Smooth muscle cell (in vitro differentiated cells): Measurements from ENCODE around the gene CERS6. TPM values are rescaled to one million over a fixed set of nuclear protein-coding genes. Genes with fewer than 3 reads are reported as not detected.

Source experiments
- DNase-seq: peaks from one replicate; lab custom pipeline; 2025; ENCODE audit not compliant: unreplicated experiment; lab: John Stamatoyannopoulos, UW
- H2AFZ ChIP-seq: fragments of 200-600 bp; sonication (generic); 2 replicates; pipeline ENCODE4 v1.6.0; 2016; ENCODE audit warnings: antibody characterized with exemption, low read depth, mild to moderate bottlenecking
- H3F3A ChIP-seq: fragments of 200-600 bp; sonication (generic); 2 replicates; pipeline ENCODE4 v1.6.0; 2017; ENCODE audit warnings: antibody characterized with exemption, low read depth
- H3K27ac ChIP-seq: fragments of 200-600 bp; sonication (generic); 2 replicates; pipeline ENCODE4 v1.5.1; 2016; ENCODE audit warnings: low read depth, mild to moderate bottlenecking
- H3K27me3 ChIP-seq: fragments of 200-600 bp; sonication (generic); 2 replicates; pipeline ENCODE4 v1.6.1; 2016; ENCODE audit warnings: low read depth, mild to moderate bottlenecking
- H3K36me3 ChIP-seq: fragments of 200-600 bp; sonication (generic); 2 replicates; pipeline ENCODE4 v1.5.1; 2016; ENCODE audit warnings: low read depth
- H3K4me1 ChIP-seq: fragments of 200-600 bp; sonication (generic); 2 replicates; pipeline ENCODE4 v1.5.1; 2016; ENCODE audit warnings: low read depth
- H3K4me2 ChIP-seq: fragments of 200-600 bp; sonication (generic); 2 replicates; pipeline ENCODE4 v1.6.0; 2016; ENCODE audit warnings: mild to moderate bottlenecking
- H3K4me3 ChIP-seq: fragments of 200-600 bp; sonication (generic); 2 replicates; pipeline ENCODE4 v1.5.1; 2016; ENCODE audit warnings: mild to moderate bottlenecking
- H3K79me2 ChIP-seq: fragments of 200-600 bp; sonication (generic); 2 replicates; pipeline ENCODE4 v1.6.0; 2016; ENCODE audit warnings: low read depth, mild to moderate bottlenecking
- H3K9ac ChIP-seq: fragments of 200-600 bp; sonication (generic); 2 replicates; pipeline ENCODE4 v1.6.0; 2016; ENCODE audit warnings: low read depth
- H3K9me3 ChIP-seq: fragments of 200-600 bp; sonication (generic); replicated peaks from 2 replicates; pipeline ENCODE4 v1.5.1; 2016; ENCODE audit warnings: low read depth
- H4K20me1 ChIP-seq: fragments of 200-600 bp; sonication (generic); 2 replicates; pipeline ENCODE4 v1.6.0; 2016; ENCODE audit warnings: low read depth
- WGBS: methylation state at CpG from one replicate; pipeline ENCODE4 v1.1.7; 2016; ENCODE audit warnings: low lambda C conversion rate; 5-methylcytosine and 5-hydroxymethylcytosine counted together
- polyA plus RNA-seq: library from polyadenylated mRNA; unstranded; fragments of >200 nt; fragmentation: Nextera tagmentation; extraction: Ambion mirVana; gene quantifications from 2 replicates; pipeline ENCODE4 v1.2.1, GENCODE V29; 2016
- total RNA-seq: library from RNA; depleted of rRNA; stranded (reverse); fragments of >200 nt; gene quantifications from 2 replicates; pipeline ENCODE4 v1.2.3, GENCODE V29; 2014
- TF ChIP-seq, protein P1 (sequence below): fragments of 200-600 bp; sonication (generic); IDR thresholded peaks from 2 replicates; pipeline ENCODE4 v1.5.1; 2017; ENCODE audit warnings: borderline replicate concordance, mild to moderate bottlenecking, antibody characterized with exemption; ENCODE audit not compliant: insufficient read depth, poor library complexity, severe bottlenecking

The CERS6 gene
- total and polyA plus RNA-seq, 2 experiments from 2014 or later: 9.2 to 26.6 TPM

DNA sequence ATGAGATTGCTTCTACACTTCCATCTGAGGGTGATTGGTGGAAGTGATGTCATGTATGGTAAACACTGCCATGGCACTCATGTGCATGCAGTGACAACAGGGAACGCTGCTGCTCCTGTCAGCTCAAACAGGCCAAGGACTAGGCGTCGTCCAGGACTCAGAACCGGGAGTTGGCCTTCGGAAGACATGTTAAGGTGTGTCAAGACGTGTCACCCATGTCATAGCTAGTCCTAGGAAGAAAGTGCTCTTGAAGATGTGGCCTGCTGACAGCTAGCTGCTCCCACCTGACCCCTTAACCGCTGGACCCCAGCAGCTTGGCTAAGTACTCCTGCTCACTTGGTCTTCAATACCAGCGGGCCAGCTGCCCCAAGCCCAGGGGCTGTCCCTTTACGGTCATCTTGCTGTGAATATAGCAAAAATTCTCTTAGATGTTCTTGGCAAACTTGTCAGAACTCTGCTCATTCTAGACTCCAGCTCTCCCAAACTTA lies 340.1 kb downstream of the CERS6 start:
- WGBS: 96% methylated on average over 9 of the region's 9 CpGs
- TF ChIP-seq, protein P1, sequence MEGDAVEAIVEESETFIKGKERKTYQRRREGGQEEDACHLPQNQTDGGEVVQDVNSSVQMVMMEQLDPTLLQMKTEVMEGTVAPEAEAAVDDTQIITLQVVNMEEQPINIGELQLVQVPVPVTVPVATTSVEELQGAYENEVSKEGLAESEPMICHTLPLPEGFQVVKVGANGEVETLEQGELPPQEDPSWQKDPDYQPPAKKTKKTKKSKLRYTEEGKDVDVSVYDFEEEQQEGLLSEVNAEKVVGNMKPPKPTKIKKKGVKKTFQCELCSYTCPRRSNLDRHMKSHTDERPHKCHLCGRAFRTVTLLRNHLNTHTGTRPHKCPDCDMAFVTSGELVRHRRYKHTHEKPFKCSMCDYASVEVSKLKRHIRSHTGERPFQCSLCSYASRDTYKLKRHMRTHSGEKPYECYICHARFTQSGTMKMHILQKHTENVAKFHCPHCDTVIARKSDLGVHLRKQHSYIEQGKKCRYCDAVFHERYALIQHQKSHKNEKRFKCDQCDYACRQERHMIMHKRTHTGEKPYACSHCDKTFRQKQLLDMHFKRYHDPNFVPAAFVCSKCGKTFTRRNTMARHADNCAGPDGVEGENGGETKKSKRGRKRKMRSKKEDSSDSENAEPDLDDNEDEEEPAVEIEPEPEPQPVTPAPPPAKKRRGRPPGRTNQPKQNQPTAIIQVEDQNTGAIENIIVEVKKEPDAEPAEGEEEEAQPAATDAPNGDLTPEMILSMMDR: no peak

DNA sequence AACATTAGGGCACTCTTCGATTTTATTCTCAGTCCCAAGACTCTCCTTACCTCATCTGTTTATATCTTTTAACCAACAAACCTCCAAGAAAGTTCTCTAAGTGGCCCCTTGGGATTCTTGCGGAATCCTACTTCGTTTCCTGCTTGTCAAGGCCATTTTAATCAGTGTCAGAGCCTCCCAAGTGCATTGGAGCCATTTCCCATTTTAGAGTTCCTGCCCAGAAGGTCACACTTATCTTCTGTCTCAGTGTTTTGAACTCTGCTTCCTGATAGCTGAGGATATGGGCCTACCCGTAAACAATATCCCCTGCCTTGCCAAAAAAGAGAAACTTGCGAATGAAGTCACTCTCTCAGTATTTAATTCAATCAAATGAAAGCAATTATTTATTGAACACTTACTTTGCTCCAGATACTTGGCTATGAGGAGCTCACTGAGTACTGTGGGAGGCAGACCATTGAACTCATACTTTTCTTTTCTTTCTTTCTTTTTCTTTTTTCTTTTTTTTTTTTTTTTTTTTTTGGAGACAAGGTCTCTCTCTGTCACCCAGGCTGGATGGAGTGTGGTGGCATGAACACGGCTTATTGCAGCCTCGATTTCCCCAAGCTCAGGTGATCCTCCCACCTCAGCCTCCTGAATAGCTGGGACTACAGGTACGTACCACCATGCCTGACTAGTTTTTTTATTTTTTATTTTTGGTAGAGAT lies 340.7 kb downstream of the CERS6 start:
- Histone ChIP-seq H3K36me3 (no peaks in the 10 kb centered on the region), H3K9ac (no peak overlapping the region), H3F3A (no peaks in the 10 kb centered on the region), H3K27me3 (no peaks in the 10 kb centered on the region), H3K4me2 (no peak overlapping the region), H3K79me2 (no peaks in the 10 kb centered on the region), H2AFZ (no peak overlapping the region), H3K9me3 (no peaks in the 10 kb centered on the region), H3K4me1 (peaks cover 6% of the 10 kb centered on the region), H4K20me1 (no peaks in the 10 kb centered on the region), H3K4me3 (no peak overlapping the region), H3K27ac (no peak overlapping the region)
- TF ChIP-seq, protein P1: no peak
- 75% methylated on average over 8 of the region's 8 CpGs for WGBS
- no peak for DNase-seq

More for the DNA sequence above, 340.1 kb downstream of the CERS6 start:
- no peaks in the 10 kb centered on the region for H3K27me3 ChIP-seq
- no peaks in the 10 kb centered on the region for H3F3A ChIP-seq
- no peaks in the 10 kb centered on the region for H3K79me2 ChIP-seq
- H3K9me3 ChIP-seq: no peaks in the 10 kb centered on the region
- H3K9ac ChIP-seq: no peak overlapping the region
- no peak for DNase-seq
- H3K4me3 ChIP-seq: no peak overlapping the region
- no peaks in the 10 kb centered on the region for H4K20me1 ChIP-seq
- H3K36me3 ChIP-seq: no peaks in the 10 kb centered on the region
- no peak overlapping the region for H2AFZ ChIP-seq
- H3K4me2 ChIP-seq: no peak overlapping the region
- peaks cover 6% of the 10 kb centered on the region for H3K4me1 ChIP-seq
- H3K27ac ChIP-seq: no peak overlapping the region

DNA sequence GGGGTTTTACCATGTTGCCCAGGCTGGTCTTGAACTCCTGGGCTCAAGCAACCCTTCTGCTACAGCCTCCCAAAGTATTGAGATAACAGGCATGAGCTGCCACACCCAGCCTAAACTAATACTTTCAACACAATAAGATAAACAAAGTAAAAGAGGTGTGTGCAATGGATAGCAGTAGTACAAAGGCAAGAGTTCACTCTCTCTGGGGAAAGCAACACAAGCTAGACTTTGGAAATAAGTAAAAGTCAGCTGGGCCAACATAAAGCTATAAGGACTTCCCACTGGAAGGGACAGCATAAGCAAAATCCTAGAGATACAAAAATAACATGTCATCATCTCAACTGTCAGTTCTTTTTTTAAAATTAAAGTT lies 341.2 kb downstream of the CERS6 start:
- no peak for DNase-seq
- Histone ChIP-seq H3K4me1 (peaks cover 6% of the 10 kb centered on the region), H3F3A (no peaks in the 10 kb centered on the region), H3K4me2 (no peak overlapping the region), H3K79me2 (no peaks in the 10 kb centered on the region), H3K36me3 (no peaks in the 10 kb centered on the region), H3K4me3 (no peak overlapping the region), H3K27me3 (no peaks in the 10 kb centered on the region), H3K9ac (no peak overlapping the region), H3K27ac (no peak overlapping the region), H4K20me1 (no peaks in the 10 kb centered on the region), H2AFZ (no peak overlapping the region), H3K9me3 (no peaks in the 10 kb centered on the region)
- TF ChIP-seq, protein P1: no peak
